M059J (cell line): ENCODE data around the gene DDX56. TPM values are rescaled to one million over a fixed set of nuclear protein-coding genes. Genes with fewer than 3 reads are reported as not detected.
A peak's percentile ranks its signal among the peaks of the same experiment; 100 is the strongest.
"Not testable (repeated sequence)": the region's sequence is repeated elsewhere in the genome, so short reads cannot be mapped to it uniquely, and the experiment has no call there.

ENCODE experiments used
- DNase-seq: peaks from one replicate; pipeline ENCODE4 v3.0.0-alpha.2; 2012; ENCODE audit warnings: low read depth
- total RNA-seq: library from RNA; depleted of rRNA; stranded (reverse); fragments of >200 nt; shearing (Covaris generic); gene quantifications from 2 replicates; pipeline ENCODE4 v1.2.3, GENCODE V29; 2014

DDX56 gene
- total RNA-seq, 1 experiment from 2014 or later, result 68.6 TPM

- not testable (repeated sequence) for DNase-seq
Observed at GRCh38 chr7:44562622-44562962, 11.1 kb downstream of the DDX56 start.

- peak; percentile 78 for DNase-seq
Observed at GRCh38 chr7:44561962-44562621, 11.6 kb downstream of the DDX56 start.

- no peak for DNase-seq
Observed at GRCh38 chr7:44561481-44561880, 12.2 kb downstream of the DDX56 start.

- no peak for DNase-seq
Observed at GRCh38 chr7:44559485-44559884, 14.2 kb downstream of the DDX56 start.

GRCh38 chr7:44557485-44557884 is 16.2 kb downstream of the DDX56 start:
- DNase-seq, result no peak

- DNase-seq, result peak; percentile 30
Observed at GRCh38 chr7:44555350-44555749, 18.4 kb downstream of the DDX56 start.

- not testable (repeated sequence) for DNase-seq
Observed at GRCh38 chr7:44552473-44553005, 21.2 kb downstream of the DDX56 start.

GRCh38 chr7:44549457-44549856 is 24.3 kb downstream of the DDX56 start:
- DNase-seq, result no peak

- DNase-seq, result no peak
Observed at GRCh38 chr7:44548893-44549292, 24.8 kb downstream of the DDX56 start.

GRCh38 chr7:44547536-44548231 is 26.0 kb downstream of the DDX56 start:
- DNase-seq, result no peak

GRCh38 chr7:44541876-44542610 is 31.7 kb downstream of the DDX56 start:
- no peak for DNase-seq

GRCh38 chr7:44541028-44541869 is 32.5 kb downstream of the DDX56 start, which contains the start of gene NPC1L1:
Gene NPC1L1, minus strand, starts transcription at chr7:44541330. Its CDS starts 71 bp downstream, at chr7:44541259.
- DNase-seq, result no peak

- DNase-seq, result no peak
Observed at GRCh38 chr7:44540592-44541027, 33.1 kb downstream of the DDX56 start.

GRCh38 chr7:44539669-44540506 is 33.8 kb downstream of the DDX56 start:
- DNase-seq, result no peak

GRCh38 chr7:44538798-44539668 is 34.7 kb downstream of the DDX56 start:
- no peak for DNase-seq

- no peak for DNase-seq
Observed at GRCh38 chr7:44538093-44538797, 35.5 kb downstream of the DDX56 start.

- no peak for DNase-seq
Observed at GRCh38 chr7:44537442-44537841, 36.3 kb downstream of the DDX56 start.

GRCh38 chr7:44536090-44536489 is 37.6 kb downstream of the DDX56 start:
- no peak for DNase-seq
